Right lobe of liver (tissue), 4 donors: Measurements from ENCODE around the gene METTL26.

Experiments used
- POLR2A ChIP-seq: fragments of 450-650 bp; IDR thresholded peaks from one replicate; pipeline ENCODE4 v1.6.1; 2017; ENCODE audit warnings: antibody characterized with exemption, mild to moderate bottlenecking
- TF ChIP-seq, protein P1 (sequence below), 4 donors: fragments of 200-600 bp in 3 of 4; fragments of 450-650 bp in 1 of 4; IDR thresholded peaks; one replicate each; pipeline versions ENCODE4 v1.5.1 to v1.8.0; 2016 to 2022; ENCODE audit warnings: antibody characterized with exemption in 4 of 4, mild to moderate bottlenecking in 2 of 4
- donor health status: DM: no; HTN: no; CAD: no.
- donor health status: DM: no; HTN: no; CAD: no.
- donor health status: DM: no; HTN: yes; CAD: no.

DNA sequence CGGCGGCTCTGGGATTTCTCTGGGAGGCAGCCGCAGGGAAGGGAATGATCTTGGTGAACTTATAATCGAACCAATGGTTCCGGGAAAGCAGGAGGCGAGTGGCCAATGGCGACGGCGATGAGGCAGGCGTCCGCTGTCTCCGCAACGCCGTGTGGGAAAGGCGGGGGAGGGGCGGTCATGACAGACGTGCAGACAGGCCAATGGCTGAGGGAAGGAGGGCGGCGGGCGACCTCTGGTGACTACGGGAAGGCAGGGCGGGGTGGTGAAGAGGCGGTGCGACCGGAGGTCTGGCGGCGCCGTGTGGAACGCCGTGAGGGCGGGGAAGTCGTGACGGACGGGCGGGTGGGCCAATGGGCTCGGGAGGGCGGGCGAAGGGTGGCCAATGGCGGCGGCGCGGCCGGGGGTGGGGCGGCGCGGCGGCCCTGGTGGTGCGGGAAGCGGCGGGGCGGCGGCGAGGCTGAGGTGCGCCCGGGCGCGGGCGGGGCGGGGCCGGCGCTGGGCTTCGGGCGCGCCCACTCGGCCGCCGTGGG is 46.4 kb downstream of the METTL26 start, which contains the start of gene RAB40C:
- TF ChIP-seq, protein P1, sequence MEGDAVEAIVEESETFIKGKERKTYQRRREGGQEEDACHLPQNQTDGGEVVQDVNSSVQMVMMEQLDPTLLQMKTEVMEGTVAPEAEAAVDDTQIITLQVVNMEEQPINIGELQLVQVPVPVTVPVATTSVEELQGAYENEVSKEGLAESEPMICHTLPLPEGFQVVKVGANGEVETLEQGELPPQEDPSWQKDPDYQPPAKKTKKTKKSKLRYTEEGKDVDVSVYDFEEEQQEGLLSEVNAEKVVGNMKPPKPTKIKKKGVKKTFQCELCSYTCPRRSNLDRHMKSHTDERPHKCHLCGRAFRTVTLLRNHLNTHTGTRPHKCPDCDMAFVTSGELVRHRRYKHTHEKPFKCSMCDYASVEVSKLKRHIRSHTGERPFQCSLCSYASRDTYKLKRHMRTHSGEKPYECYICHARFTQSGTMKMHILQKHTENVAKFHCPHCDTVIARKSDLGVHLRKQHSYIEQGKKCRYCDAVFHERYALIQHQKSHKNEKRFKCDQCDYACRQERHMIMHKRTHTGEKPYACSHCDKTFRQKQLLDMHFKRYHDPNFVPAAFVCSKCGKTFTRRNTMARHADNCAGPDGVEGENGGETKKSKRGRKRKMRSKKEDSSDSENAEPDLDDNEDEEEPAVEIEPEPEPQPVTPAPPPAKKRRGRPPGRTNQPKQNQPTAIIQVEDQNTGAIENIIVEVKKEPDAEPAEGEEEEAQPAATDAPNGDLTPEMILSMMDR (IDR thresholded peaks at IDR 0.05): peak in 2 of 4 donors; percentile 9 to 37
- TF ChIP-seq POLR2A: no peak
